OCI-LY1 (cell line): ENCODE measurements around the gene GARIN5A.

Source experiments
- EZH2 ChIP-seq: fragments of 200-600 bp; sonication (generic), shearing (Covaris generic); IDR thresholded peaks from 2 replicates; pipeline ENCODE4 v1.8.0; 2017; ENCODE audit warnings: borderline replicate concordance, mixed run types, mild to moderate bottlenecking, antibody characterized with exemption, low read length, moderate library complexity, mixed read lengths
- TF ChIP-seq, protein P1 (sequence below): fragments of 200-600 bp; sonication (generic), shearing (Covaris generic); IDR thresholded peaks from 2 replicates; pipeline ENCODE4 v1.5.1; 2017; ENCODE audit warnings: mild to moderate bottlenecking, antibody characterized with exemption, low read length, moderate library complexity, mixed read lengths

DNA sequence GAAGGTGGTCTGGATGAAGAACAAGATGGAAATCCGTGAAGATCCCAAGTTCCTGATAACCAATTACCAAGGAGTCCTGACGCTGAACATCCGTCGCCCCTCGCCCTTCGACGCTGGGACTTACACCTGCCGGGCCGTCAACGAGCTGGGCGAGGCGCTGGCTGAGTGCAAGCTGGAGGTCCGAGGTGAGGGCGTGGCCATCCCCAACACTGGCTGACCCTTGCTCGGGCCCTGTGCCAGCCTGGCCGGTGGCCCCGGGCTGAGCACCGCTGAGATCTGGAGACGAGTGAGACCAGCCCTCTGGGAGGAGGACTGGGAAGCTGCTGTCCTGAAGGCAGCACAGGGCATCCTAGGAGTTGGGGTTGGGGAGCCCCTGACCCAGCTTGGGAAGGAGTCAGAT, 12.3 kb downstream of the GARIN5A start:
- TF ChIP-seq EZH2 = no peak
- TF ChIP-seq, protein P1, sequence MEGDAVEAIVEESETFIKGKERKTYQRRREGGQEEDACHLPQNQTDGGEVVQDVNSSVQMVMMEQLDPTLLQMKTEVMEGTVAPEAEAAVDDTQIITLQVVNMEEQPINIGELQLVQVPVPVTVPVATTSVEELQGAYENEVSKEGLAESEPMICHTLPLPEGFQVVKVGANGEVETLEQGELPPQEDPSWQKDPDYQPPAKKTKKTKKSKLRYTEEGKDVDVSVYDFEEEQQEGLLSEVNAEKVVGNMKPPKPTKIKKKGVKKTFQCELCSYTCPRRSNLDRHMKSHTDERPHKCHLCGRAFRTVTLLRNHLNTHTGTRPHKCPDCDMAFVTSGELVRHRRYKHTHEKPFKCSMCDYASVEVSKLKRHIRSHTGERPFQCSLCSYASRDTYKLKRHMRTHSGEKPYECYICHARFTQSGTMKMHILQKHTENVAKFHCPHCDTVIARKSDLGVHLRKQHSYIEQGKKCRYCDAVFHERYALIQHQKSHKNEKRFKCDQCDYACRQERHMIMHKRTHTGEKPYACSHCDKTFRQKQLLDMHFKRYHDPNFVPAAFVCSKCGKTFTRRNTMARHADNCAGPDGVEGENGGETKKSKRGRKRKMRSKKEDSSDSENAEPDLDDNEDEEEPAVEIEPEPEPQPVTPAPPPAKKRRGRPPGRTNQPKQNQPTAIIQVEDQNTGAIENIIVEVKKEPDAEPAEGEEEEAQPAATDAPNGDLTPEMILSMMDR = no peak
